ENCODE results near the gene ATP8A2.

GRCh38 chr13:25756251-25756650 lies 384.5 kb downstream of the ATP8A2 start:
- TF ChIP-seq SUZ12 (IDR thresholded peaks at IDR 0.05; ENCODE audit: extremely low read depth, insufficient read depth, insufficient read length): no peak
- TF ChIP-seq ZNF274 (IDR thresholded peaks at IDR 0.05; ENCODE audit: low read depth, low read length): no peak
- no peak for TF ChIP-seq YY1 (IDR thresholded peaks at IDR 0.05; ENCODE audit: insufficient read depth, insufficient read length)

Measured in NT2/D1 (cell line).